Measurements from ENCODE around the gene DNAJC18.

Gene DNAJC18

GRCh38 chr5:139379626-139380449 is 59.5 kb downstream of the DNAJC18 start:
- TF ChIP-seq, protein P1, sequence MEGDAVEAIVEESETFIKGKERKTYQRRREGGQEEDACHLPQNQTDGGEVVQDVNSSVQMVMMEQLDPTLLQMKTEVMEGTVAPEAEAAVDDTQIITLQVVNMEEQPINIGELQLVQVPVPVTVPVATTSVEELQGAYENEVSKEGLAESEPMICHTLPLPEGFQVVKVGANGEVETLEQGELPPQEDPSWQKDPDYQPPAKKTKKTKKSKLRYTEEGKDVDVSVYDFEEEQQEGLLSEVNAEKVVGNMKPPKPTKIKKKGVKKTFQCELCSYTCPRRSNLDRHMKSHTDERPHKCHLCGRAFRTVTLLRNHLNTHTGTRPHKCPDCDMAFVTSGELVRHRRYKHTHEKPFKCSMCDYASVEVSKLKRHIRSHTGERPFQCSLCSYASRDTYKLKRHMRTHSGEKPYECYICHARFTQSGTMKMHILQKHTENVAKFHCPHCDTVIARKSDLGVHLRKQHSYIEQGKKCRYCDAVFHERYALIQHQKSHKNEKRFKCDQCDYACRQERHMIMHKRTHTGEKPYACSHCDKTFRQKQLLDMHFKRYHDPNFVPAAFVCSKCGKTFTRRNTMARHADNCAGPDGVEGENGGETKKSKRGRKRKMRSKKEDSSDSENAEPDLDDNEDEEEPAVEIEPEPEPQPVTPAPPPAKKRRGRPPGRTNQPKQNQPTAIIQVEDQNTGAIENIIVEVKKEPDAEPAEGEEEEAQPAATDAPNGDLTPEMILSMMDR (IDR thresholded peaks at IDR 0.05; ENCODE audit: insufficient read depth, low read depth, low read length, missing control alignments), result no peak
- H3K4me3 ChIP-seq (ENCODE audit: low read depth, low read length), result no peak overlapping the region
- DNase-seq (ENCODE audit: low read depth), result no peak

DNA sequence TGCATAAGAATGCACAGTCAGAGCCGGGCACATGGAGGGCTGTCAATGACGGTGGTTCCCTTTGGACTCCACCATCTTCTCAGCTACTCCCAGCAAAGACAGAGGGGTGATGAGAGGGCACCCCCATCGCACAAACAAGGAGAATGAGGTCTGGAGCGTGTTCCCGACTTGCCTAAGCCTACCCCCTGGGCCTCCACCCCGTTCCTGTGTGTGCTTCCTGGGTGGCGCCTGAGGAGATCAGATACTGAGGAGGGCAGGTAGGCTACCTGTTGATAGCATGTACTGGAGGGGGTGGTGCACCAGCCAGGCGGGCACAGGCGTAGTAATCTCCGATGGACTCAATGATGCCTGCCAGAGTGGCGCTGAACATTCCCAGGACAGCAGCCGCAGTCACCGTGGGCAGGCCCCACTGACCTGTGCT is 60.4 kb downstream of the DNAJC18 start:
- TF ChIP-seq, protein P1 (IDR thresholded peaks at IDR 0.05; ENCODE audit: insufficient read depth, low read depth, low read length, missing control alignments), result no peak
- H3K4me3 ChIP-seq (ENCODE audit: low read depth, low read length), result no peak overlapping the region
- no peak for DNase-seq (ENCODE audit: low read depth)

- no peak overlapping the region for H3K4me3 ChIP-seq (ENCODE audit: low read depth, low read length)
- no peak for DNase-seq (ENCODE audit: low read depth)
- TF ChIP-seq, protein P1 (IDR thresholded peaks at IDR 0.05; ENCODE audit: insufficient read depth, low read depth, low read length, missing control alignments), result no peak
Measured at GRCh38 chr5:139378101-139378825, 61.1 kb downstream of the DNAJC18 start.

DNA sequence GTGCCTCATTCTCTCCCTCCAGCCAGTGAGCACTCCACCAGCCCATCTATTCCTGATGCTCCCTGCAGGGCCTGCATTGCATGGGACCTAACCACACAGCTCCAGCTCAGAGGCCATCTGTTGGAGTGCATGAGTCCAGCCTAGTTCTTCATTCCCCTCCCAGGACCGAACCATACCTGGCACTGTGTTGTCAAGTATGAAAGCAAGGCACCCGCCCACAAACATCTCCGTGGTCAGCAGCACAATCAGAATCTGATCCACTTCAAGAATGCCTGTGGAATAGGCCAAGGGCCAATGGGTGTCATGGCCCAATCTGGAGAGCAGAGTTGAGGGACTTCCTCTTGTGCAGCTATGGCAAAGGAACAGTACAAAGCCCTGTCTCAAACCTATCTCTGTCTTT is 62.1 kb downstream of the DNAJC18 start:
- no peak for DNase-seq (ENCODE audit: low read depth)
- no peak overlapping the region for H3K4me3 ChIP-seq (ENCODE audit: low read depth, low read length)
- TF ChIP-seq, protein P1 (IDR thresholded peaks at IDR 0.05; ENCODE audit: insufficient read depth, low read depth, low read length, missing control alignments), result no peak

- TF ChIP-seq, protein P1 (IDR thresholded peaks at IDR 0.05; ENCODE audit: insufficient read depth, low read depth, low read length, missing control alignments), result no peak
- DNase-seq (ENCODE audit: low read depth), result no peak
- no peak overlapping the region for H3K4me3 ChIP-seq (ENCODE audit: low read depth, low read length)
Measured at GRCh38 chr5:139376364-139376763, 63.0 kb downstream of the DNAJC18 start.

- TF ChIP-seq, protein P1 (IDR thresholded peaks at IDR 0.05; ENCODE audit: insufficient read depth, low read depth, low read length, missing control alignments), result no peak
- no peak for DNase-seq (ENCODE audit: low read depth)
- no peak overlapping the region for H3K4me3 ChIP-seq (ENCODE audit: low read depth, low read length)
Measured at GRCh38 chr5:139374909-139375308, 64.4 kb downstream of the DNAJC18 start.
